GM13977 (cell line): ENCODE data around the gene KCNIP4.

ENCODE experiments used
- DNase-seq: peaks from one replicate; pipeline ENCODE4 v3.0.0; 2012; ENCODE audit warnings: low spot score
- CTCF ChIP-seq: IDR thresholded peaks from 2 replicates; pipeline ENCODE4 v1.5.1; 2012; ENCODE audit warnings: mild to moderate bottlenecking, control low read depth; ENCODE audit not compliant: insufficient read depth; ENCODE audit errors: extremely low read depth, missing control alignments
- in situ Hi-C: fragments of 300-500 bp; cut with MboI; formaldehyde crosslinking; loops from one replicate; pipeline ENCODE4 v1.12.0; 2022; ENCODE audit warnings: low sequenced_read_pairs, low pct_unique_long_range_greater_than_20kb, mixed read lengths, inconsistent platforms; ENCODE audit not compliant: unreplicated experiment

The KCNIP4 gene

GRCh38 chr4:20938204-20938603 is 1010.4 kb downstream of the KCNIP4 start:
- in situ Hi-C loops, result no loop called here
- TF ChIP-seq CTCF, result no peak
- no peak for DNase-seq

- no peak for DNase-seq
- in situ Hi-C loops, result no loop called here
- no peak for TF ChIP-seq CTCF
These were observed 1022.0 kb downstream of the KCNIP4 start for GRCh38 chr4:20926529-20926928.

GRCh38 chr4:20925176-20925575 is 1023.4 kb downstream of the KCNIP4 start:
- no peak for DNase-seq
- in situ Hi-C loops, result no loop called here
- TF ChIP-seq CTCF, result no peak

- no peak for TF ChIP-seq CTCF
- DNase-seq, result no peak
- in situ Hi-C loops, result no loop called here
These were observed 1025.6 kb downstream of the KCNIP4 start for GRCh38 chr4:20922962-20923361.

- TF ChIP-seq CTCF, result no peak
- no peak for DNase-seq
- in situ Hi-C loops, result no loop called here
These were observed 1032.5 kb downstream of the KCNIP4 start for GRCh38 chr4:20916106-20916505.

GRCh38 chr4:20904966-20905365 is 1043.6 kb downstream of the KCNIP4 start:
- no peak for TF ChIP-seq CTCF
- DNase-seq, result no peak
- in situ Hi-C loops, result no loop called here

GRCh38 chr4:20901851-20902250 is 1046.7 kb downstream of the KCNIP4 start:
- no peak for TF ChIP-seq CTCF
- in situ Hi-C loops, result no loop called here

More at GRCh38 chr4:20901851-20902250, 1046.7 kb downstream of the KCNIP4 start:
- DNase-seq, result no peak
